Measurements from ENCODE around the gene CYP27A1. TPM values are rescaled to one million over a fixed set of nuclear protein-coding genes. Genes with fewer than 3 reads are reported as not detected.
A peak's percentile ranks its signal among the peaks of the same experiment; 100 is the strongest.

Gene CYP27A1
- total RNA-seq, 1 donor from 2014 or later, result 53.1 TPM

- no peaks in the 10 kb centered on the region for H3K27me3 ChIP-seq
- no peak for TF ChIP-seq CTCF (IDR thresholded peaks at IDR 0.05)
- intact Hi-C loops (cut with DNase I), result no loop called here
- no peaks in the 10 kb centered on the region for H3K4me1 ChIP-seq
- H3K9me3 ChIP-seq, result no peaks in the 10 kb centered on the region
- DNase-seq (ENCODE audit: low spot score in 2 of 2), result no peak
- H3K4me3 ChIP-seq, result no peak overlapping the region
- H3K27ac ChIP-seq, result no peak overlapping the region
- H3K36me3 ChIP-seq, result no peaks in the 10 kb centered on the region
Observed at GRCh38 chr2:218777276-218777990, 4.5 kb upstream of the CYP27A1 start.

- H3K4me1 ChIP-seq, result peaks cover 0 to 5% of the 10 kb centered on the region in 2 donors
Observed at GRCh38 chr2:218780046-218780445, 1.9 kb upstream of the CYP27A1 start.

DNA sequence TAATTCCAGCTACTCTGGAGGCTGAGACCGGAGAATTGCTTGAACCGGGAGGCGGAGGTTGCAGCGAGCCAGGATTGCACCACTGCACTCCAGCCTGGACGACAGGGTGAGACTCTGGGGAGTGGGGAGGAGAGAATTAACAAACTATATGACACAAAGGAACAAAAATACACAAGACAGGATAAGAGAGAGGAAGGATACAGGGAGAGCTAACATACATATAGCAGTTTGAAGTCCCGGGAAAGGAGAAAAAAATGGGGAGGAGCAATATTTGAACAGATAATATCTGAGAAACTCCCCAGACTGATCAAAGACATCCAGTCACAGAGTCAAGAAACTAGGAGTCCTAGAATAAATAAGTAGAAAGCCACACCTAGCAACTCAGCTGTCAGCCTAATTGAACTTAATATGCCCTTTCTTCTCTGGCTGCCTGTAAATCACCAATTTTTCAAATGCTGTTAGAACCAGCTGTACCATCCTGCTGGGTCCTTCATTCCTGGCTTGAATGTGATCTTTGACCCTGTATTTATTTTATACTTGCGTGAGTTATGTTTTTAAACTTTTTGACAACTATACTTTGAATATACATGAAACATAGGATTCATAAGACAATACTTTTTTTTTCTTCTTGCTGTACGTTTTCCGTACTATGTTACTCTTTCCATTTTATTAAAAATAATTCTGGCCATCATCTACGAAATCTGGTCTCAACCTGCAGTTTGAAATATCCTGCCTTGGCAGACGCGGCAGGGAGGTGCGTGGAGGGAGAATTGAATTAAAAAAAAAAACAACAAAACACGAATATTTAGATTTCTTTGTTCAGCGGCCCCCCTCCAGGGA, 876 bp upstream of the CYP27A1 start:
- Histone ChIP-seq H3K4me3 (peak overlapping the region; percentile 79 to 91), H3K27me3 (no peaks in the 10 kb centered on the region), H3K4me1 (peaks cover 0 to 5% of the 10 kb centered on the region in 2 donors), H3K36me3 (no peaks in the 10 kb centered on the region), H3K9me3 (no peaks in the 10 kb centered on the region), H3K27ac (peak overlapping the region; percentile 88)
- no peak for TF ChIP-seq CTCF (IDR thresholded peaks at IDR 0.05)
- DNase-seq (ENCODE audit: low spot score in 2 of 2), result no peak
- intact Hi-C loops (cut with DNase I), result no loop called here

More at GRCh38 chr2:218780046-218780445, 1.9 kb upstream of the CYP27A1 start:
- no peaks in the 10 kb centered on the region for H3K36me3 ChIP-seq
- intact Hi-C loops (cut with DNase I), result no loop called here
- H3K27ac ChIP-seq, result no peak overlapping the region
- H3K9me3 ChIP-seq, result no peaks in the 10 kb centered on the region
- no peaks in the 10 kb centered on the region for H3K27me3 ChIP-seq
- TF ChIP-seq CTCF (IDR thresholded peaks at IDR 0.05), result no peak
- no peak overlapping the region for H3K4me3 ChIP-seq
- DNase-seq (ENCODE audit: low spot score in 2 of 2), result no peak

DNA sequence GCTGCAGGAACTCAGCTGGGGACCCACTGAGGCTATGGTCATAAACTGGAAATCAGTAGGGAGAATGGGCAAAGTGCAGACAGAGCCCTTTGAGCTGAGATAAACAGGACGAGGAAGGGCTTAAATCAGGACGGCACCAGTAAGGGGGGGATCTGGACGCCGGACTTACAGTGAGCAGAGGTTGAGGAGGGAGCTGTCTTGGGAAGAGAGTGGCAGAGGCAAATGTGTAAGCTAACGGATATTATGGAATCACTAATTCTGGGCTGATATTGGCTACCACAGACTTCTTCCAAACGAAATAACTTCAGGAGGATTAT, 539 bp downstream of the CYP27A1 start:
- peaks cover 0 to 5% of the 10 kb centered on the region in 2 donors for H3K4me1 ChIP-seq
- H3K36me3 ChIP-seq, result no peaks in the 10 kb centered on the region
- TF ChIP-seq CTCF (IDR thresholded peaks at IDR 0.05), result no peak
- H3K4me3 ChIP-seq, result peak overlapping the region; percentile 79 to 91
- H3K9me3 ChIP-seq, result no peaks in the 10 kb centered on the region
- H3K27ac ChIP-seq, result peak overlapping the region; percentile 88
- no peaks in the 10 kb centered on the region for H3K27me3 ChIP-seq
- DNase-seq (ENCODE audit: low spot score in 2 of 2), result no peak
- intact Hi-C loops (cut with DNase I), result loop anchor here (1.0 to 2.0 kb wide), 2 partner anchors 23 to 64 kb away; no protein-coding TSS in a partner anchor

GRCh38 chr2:218783688-218784087, 1.7 kb downstream of the CYP27A1 start:
- Histone ChIP-seq H3K27ac (peak overlapping the region; percentile 88), H3K4me1 (peaks cover 0 to 5% of the 10 kb centered on the region in 2 donors), H3K4me3 (peak overlapping the region; percentile 79 to 91), H3K27me3 (no peaks in the 10 kb centered on the region), H3K9me3 (no peaks in the 10 kb centered on the region), H3K36me3 (no peaks in the 10 kb centered on the region)
- no peak for DNase-seq (ENCODE audit: low spot score in 2 of 2)
- intact Hi-C loops (cut with DNase I), result loop anchor here (2.0 kb wide), 1 partner anchor 63 kb away; no protein-coding TSS in a partner anchor
- no peak for TF ChIP-seq CTCF (IDR thresholded peaks at IDR 0.05)
